ENCODE data around the gene POU3F2. TPM values are rescaled to one million over a fixed set of nuclear protein-coding genes. Genes with fewer than 3 reads are reported as not detected.

POU3F2 gene
- total RNA-seq, 1 donor from 2014 or later, result not detected

- no peak for DNase-seq (ENCODE audit: low read depth)
- H3K27me3 ChIP-seq (ENCODE audit: control insufficient read depth, insufficient read depth, low read length), result peaks cover 85% of the 10 kb centered on the region
- no peak for TF ChIP-seq CTCF (IDR thresholded peaks at IDR 0.05; ENCODE audit: insufficient read depth, low read length, poor library complexity, severe bottlenecking)
- no peak overlapping the region for H3K4me3 ChIP-seq (ENCODE audit: low read depth, low read length)
- H3K36me3 ChIP-seq (ENCODE audit: control insufficient read depth, insufficient read depth, low read length), result no peaks in the 10 kb centered on the region
Measured at GRCh38 chr6:98828211-98828788, 6.1 kb upstream of the POU3F2 start.

GRCh38 chr6:98828941-98829411 lies 5.4 kb upstream of the POU3F2 start:
- no peak for DNase-seq (ENCODE audit: low read depth)
- H3K36me3 ChIP-seq (ENCODE audit: control insufficient read depth, insufficient read depth, low read length), result no peaks in the 10 kb centered on the region
- TF ChIP-seq CTCF (IDR thresholded peaks at IDR 0.05; ENCODE audit: insufficient read depth, low read length, poor library complexity, severe bottlenecking), result no peak
- no peak overlapping the region for H3K4me3 ChIP-seq (ENCODE audit: low read depth, low read length)
- peaks cover 87% of the 10 kb centered on the region for H3K27me3 ChIP-seq (ENCODE audit: control insufficient read depth, insufficient read depth, low read length)

- H3K4me3 ChIP-seq (ENCODE audit: low read depth, low read length), result no peak overlapping the region
- TF ChIP-seq CTCF (IDR thresholded peaks at IDR 0.05; ENCODE audit: insufficient read depth, low read length, poor library complexity, severe bottlenecking), result no peak
- peaks cover 85% of the 10 kb centered on the region for H3K27me3 ChIP-seq (ENCODE audit: control insufficient read depth, insufficient read depth, low read length)
- DNase-seq (ENCODE audit: low read depth), result no peak
- H3K36me3 ChIP-seq (ENCODE audit: control insufficient read depth, insufficient read depth, low read length), result no peaks in the 10 kb centered on the region
Measured at GRCh38 chr6:98830146-98830545, 4.2 kb upstream of the POU3F2 start.

- DNase-seq (ENCODE audit: low read depth), result no peak
- Histone ChIP-seq H3K4me3 (ENCODE audit: low read depth, low read length) (no peak overlapping the region), H3K27me3 (ENCODE audit: control insufficient read depth, insufficient read depth, low read length) (peaks cover 87% of the 10 kb centered on the region), H3K36me3 (ENCODE audit: control insufficient read depth, insufficient read depth, low read length) (no peaks in the 10 kb centered on the region)
- TF ChIP-seq CTCF (IDR thresholded peaks at IDR 0.05; ENCODE audit: insufficient read depth, low read length, poor library complexity, severe bottlenecking), result no peak
Measured at GRCh38 chr6:98831057-98831958, 3.1 kb upstream of the POU3F2 start.

- H3K36me3 ChIP-seq (ENCODE audit: control insufficient read depth, insufficient read depth, low read length), result no peaks in the 10 kb centered on the region
- no peak for TF ChIP-seq CTCF (IDR thresholded peaks at IDR 0.05; ENCODE audit: insufficient read depth, low read length, poor library complexity, severe bottlenecking)
- peaks cover 91% of the 10 kb centered on the region for H3K27me3 ChIP-seq (ENCODE audit: control insufficient read depth, insufficient read depth, low read length)
- DNase-seq (ENCODE audit: low read depth), result no peak
- H3K4me3 ChIP-seq (ENCODE audit: low read depth, low read length), result no peak overlapping the region
Measured at GRCh38 chr6:98831959-98832283, 2.5 kb upstream of the POU3F2 start.

Measured in kidney epithelial cell (primary cell).